ENCODE results near the gene ITGA11.

Gene ITGA11

DNA sequence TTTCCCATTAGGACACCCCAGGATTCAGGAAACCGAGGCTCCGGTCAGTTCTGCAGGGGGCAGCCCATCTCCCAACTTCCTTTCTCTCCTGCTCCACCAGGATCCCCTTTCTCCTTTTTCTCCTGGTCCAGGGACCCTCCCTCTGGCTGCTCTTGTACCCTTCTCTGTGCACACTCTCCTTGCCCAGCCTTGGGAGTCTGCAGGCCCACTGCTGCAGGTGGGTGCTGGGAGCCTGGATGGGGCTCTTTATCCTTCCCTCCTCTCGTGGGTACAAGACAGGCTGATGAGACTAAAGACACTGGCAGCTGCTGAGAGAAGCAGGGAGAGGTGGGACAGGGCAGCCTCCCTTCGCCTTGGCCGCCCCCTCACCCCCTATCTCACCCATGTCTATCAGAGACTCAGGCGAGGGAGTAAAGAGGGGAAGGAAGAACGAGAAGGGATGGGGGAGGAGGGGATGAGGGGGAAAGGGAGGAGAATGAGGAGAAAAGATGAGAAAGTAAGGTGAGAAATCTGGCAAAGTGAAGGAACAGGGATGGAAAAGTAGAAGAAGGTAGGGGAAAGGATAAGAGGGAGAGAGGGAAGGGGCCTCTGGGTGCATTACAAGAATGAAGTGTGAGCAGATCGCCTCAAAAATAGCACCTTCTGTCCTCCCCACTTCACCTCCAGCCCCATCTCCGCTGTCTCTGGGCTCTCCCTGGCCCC is 45.2 kb downstream of the ITGA11 start:
- DNase-seq = no peak

DNA sequence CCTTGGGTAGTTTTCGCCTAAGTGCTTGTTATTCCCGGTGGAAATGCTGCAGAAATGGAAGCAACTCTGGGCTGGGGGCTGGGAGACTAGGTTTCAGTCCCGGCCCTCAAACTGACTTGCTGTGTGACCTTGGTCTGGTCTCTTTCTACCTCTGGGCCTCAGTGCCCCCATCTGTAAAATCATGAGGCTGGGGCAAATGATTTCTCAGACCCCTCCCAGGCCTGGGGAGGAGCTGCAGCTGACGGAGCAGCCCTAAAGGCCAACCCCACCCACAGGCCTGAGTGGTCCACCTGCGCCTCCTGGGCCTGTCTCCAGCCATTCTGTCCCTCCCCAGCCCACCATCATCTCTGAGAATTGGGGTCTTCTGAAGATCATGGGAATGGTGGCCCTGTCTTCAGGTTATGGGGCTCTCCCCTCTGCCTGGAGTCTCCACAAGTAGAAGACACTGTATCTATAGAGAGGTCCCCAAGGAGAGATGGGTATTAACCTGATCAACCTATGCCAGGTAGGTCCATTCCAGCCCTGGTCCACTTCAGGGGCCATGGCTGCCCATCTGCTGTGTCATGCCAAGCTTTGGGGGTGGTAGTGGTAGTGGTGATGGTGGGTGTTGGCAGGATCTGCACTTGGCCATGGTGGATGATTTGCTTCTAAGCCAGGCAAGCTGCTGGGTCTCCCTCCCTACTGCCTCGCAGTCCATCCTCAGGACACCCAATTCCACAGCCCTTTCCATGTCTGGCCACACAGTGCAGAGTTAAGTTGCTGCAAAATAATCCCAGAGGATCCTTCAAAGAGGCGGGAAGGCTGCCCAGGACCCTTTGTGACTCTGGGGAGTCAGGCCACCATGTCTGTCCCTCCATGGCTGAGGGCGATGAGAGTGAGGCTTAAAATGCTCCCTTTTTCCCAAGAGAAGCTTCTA is 46.0 kb downstream of the ITGA11 start:
- DNase-seq = no peak

DNA sequence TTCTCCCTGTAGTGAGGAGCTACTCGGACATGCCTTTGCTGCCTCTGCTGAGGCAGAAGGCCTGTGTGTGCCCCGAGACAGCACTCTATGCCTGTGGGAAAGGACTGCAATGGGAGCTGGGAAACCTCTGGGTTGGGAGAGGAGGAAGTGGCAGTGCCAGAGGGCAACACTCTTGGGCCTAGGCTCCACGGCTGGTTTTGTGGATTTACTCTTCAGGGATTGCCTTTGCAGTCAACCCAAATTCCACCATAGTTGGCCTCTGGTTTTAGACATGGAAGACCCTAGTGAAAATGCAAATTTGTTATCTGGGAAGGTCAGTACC is 46.8 kb downstream of the ITGA11 start:
- DNase-seq = no peak

DNA sequence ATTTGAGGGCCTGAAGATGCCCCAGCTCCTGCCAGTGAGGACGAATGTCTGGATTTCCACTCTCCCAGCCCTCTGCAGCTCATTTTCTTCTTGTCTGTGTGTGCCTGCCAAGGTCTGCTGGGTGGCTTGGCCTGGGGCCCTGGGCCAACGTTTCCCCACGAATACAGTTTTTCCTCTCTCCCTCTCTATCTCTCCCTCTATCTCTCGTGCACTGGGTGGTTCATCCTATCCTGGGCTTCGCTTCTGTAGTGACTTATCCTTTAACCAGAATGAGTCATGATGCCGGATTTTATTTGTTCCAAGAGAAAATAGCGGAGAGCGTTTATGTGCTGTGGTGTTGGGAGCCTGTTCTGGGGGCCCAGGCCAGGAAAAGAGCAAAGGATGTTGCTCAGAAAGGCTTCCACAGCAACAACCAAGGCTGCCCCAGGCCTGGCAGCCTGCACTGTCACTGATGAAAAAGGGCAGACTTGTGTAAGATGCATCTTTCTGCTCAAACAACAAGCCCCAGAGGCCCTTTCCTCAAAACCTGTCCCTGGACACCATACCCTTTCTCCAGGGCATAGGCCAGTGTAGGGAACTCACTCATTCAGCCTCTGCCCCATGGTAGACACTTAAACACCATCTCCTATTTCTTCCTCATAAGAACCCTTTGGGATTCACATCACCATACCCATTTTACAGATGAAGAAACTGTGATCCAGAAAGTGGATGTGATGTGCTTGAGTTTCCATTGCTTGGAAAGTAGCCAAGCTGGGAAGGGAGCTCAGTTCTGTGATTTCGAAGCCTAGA is 47.3 kb downstream of the ITGA11 start:
- DNase-seq = no peak

DNA sequence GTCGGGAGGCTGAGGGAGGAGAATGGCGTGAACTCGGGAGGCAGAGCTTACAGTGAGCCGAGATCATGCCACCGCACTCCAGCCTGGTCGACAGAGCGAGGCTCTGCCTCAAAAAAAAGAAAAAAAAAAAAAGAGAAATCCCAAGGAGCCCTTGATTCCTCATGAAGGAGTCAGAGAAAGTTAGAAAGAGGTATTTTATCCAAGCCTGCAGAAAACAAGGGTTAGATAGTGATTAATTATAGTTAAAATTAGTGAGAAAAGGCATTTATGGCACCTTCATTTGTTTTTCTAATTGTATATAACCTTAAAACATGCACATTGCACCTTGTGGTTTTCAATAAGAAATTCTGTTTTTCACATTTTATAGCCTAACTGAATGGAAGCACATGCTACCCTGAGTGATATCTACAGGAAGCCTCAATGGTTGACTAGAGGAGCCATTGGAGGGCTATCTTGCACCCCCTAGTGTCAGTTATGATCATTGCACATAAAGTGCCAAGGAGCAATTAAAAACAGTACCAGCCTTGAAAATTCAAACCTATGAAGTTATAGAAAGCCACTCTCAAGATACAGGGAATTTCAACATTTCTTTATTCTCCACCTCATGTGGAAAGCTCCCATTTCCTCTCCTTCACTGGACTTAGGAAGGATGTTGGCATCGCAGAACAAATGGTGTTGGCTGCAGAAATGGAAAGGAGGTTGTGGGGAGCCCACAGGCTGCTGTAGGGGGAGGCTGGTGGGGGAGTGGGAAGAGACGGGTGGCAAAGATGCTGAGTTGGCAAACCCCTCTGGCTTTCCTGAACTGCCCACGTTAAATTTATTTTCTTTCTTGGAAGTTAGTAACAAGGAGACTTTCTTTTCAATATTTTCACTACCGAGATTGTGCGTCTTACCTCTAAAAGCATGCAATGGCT is 48.5 kb downstream of the ITGA11 start:
- peak; percentile 51 for DNase-seq

DNA sequence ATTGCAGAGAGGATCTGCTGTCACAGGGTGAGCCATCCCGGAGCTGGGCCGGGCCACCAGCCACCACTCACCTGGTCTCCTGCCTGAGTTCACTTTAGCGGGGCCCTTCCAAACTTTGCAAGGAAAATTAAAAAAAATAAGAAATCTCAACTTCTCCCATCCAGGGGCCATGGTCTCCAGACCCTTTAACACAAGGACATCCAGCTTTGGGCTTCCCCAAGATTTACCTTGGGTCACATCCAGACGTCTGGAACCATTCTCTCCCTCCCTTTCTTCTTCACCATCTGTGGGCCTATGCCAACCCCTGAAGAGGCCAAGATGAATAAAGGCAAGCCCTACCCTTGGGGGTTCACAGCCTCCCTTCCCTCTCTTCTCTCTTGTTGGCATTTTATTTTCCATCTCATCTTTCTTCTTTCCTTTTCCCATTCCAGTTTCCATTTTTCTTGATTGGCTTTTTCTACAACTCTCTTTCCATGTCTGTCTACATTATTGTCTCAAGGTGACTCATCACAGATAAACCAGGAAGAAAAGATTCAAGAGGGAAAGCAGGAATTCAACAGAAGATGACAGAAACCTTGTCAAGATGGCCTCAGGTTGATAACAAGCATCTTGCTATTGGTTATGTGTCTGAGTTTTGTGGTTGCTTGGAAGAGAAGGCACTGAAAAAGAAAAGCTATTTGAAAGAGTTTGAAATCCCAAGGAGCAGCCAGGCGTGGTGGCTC is 49.5 kb downstream of the ITGA11 start:
- DNase-seq = no peak

DNA sequence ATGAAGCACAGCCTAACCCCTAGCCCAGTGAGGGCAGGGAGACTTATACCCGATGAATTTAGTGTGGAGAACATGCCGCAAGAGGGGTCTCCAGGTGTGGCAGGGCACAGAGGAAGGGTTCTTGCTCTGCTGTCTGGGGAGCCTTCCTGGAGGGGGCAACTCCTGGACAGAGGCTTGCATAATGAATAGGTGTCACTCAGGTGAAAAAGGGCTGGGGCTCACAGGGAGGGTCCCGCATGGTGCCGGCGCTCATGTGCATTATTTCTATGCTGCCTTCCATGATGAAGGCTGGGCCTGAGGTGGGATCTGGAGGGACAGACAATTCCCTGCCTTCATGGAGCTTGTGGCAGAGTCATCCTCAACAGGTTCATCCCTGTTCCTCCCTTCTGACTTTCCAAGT is 51.5 kb downstream of the ITGA11 start:
- no peak for DNase-seq

DNA sequence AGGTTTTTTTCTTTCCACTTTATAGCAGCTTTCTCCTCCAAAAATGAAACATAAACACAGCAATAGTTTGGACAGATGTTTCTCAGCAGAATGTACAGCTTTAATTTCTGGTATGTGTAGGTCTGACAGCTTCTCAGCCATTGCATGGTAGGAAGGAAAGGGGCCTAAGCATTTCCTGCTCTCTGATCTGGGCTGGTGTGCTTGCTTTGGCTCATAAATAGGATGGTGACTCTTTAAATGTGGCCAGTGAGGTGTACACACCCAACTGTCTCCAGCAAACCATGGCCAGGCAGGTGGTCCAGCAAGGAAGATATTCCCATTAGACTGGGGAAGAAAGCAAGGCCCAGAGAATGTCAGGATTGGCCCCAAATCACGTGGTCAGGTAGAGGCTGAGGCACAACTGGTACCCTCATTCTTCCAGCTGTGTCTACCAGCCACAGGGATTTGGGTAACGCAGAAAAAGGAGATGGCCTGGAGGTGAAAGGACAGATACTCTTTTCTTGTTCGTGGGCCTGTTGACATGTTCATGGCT is 52.1 kb downstream of the ITGA11 start:
- DNase-seq = no peak

DNA sequence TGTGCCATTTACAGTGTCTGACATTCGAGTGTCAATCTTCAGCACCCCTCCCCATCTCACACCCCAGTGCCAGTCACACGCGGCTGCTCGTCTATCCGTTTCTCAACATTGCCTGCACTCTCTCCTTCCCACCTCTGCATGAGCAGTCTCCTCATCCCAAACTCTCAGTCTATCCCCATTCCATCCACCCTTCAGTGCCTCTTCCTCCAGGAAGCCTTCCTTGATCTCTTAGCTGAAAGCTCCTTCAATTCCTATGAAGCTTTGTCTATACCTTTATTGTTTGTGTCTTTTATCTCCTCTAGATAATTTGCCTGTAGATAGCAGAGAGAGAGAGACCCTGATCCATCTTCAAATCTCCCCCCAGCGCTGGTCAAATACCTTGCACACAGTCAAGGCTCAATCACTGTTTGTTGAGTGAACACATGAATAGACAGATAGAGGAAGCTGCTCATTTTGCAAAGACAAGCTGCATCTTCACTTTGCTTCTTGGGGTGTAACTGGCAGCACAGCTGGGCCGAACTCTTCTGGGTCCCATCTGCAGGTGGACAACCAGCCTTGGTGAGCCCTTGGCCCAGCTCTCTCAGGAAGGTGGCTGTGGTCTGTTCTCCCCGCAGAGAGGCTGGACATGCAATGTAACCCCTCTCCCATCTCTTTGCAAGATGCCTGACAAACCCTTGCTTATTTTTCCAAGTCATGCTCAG is 52.8 kb downstream of the ITGA11 start:
- no peak for DNase-seq

DNA sequence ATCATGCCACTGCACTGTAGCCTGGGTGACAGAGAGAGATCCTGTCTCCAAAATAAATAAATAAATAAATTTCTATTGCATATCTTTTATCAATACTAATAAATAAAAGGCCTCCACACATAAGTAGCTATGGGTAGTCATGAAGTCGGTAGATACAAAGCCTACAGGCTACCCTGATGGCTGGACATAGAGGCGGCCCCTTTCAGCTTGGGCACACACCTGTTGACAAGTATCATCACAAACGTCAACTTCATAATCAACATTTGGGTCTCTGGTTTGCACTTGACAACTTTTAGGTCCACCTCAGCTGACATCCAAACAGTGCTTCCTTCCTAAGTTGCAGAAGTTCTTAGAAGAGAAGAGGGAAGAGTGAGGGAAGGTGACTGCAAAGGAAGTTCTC is 53.4 kb downstream of the ITGA11 start:
- no peak for DNase-seq

DNA sequence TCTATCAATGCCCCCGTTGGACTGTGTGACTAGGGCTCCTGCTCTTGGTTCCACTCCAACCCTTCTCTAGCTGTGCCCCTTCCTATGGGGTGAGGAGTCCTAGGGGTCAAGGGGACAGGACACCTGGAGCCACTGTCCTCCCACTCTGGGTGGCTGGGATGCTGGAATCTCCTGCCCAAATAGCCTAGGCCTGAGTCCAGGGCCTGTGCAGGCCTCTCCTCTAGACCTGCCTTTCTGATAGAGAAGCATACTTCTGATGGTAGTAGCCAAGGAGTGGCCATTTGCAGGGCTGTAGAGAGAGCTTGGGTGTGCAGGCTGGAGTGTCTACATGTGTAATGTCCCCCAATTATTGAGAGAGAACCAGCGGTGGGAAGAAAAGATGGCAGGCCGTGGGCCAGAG is 54.2 kb downstream of the ITGA11 start:
- DNase-seq = no peak

DNA sequence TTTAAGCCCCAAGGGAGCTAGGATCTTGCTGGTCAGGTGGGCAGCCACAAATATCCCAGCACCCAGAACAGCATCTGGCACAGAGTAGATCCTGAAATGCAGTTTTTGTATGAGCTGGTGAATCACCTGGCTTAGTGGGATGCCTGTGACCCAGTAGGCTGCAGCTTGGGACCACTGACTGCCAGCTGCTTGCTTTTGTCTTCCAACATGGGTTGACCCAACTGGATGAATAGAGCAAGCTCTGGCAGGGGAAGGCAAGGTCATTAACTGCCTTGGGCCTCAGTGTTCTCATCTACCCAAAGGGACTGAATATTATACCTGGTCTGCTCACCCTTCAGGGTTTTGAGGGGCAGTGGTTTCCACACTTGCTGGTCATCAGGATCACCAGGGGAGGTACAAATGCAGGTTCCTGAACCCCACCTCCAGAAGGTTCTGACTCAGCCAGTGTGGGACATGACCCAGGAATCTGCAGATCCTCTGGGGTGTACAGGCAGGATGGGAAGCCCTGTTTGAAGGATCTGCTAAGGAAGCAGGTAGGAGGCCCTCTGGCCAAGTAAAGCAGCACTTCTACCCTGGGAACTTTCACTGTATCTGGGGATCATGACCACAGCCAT is 55.4 kb downstream of the ITGA11 start:
- DNase-seq = no peak

DNA sequence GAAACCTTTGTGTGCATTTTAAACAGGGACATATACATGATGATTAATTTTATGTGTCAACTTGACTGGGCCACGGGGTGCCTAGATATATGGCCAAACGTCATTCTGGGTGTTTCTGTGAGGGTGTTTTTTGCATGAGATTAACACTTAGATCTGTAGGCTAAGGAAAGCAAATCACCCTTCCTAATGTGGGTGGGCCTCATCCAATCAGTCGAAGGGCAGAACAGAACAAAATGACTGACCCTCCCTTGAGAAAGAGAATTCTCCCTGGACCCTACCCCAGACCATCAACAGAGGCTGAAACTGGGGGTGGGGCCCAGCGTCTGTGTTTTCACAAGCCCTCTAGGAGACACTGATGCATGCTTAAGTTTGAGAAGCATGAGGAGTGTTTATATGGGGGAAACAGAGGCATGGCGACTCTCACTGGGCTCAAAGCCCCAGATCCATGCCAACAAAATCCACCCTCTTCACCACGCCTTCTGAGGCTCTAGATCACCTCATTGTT is 56.2 kb downstream of the ITGA11 start:
- DNase-seq = no peak

DNA sequence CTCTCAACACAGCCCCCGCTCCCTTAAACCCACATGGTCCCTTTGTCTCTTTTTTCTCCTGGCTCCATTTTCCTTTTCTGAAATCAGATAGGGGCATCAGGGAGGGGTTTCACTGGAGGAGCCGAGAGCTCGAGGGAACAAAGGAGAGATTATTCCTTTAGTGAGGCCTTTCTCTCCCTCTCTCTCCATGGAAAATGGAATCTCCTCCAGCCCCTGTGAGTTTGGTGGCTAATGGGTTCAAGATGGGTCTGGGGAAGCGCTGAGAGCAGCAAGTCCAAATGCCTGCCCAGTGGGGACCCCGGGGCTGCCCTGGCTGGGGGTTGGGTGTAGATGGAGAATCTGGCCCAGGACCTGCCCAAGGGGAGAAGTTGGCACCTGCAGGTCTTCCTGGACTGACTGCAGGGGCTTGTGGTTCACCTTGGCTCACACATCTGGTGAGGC is 56.8 kb downstream of the ITGA11 start:
- no peak for DNase-seq

DNA sequence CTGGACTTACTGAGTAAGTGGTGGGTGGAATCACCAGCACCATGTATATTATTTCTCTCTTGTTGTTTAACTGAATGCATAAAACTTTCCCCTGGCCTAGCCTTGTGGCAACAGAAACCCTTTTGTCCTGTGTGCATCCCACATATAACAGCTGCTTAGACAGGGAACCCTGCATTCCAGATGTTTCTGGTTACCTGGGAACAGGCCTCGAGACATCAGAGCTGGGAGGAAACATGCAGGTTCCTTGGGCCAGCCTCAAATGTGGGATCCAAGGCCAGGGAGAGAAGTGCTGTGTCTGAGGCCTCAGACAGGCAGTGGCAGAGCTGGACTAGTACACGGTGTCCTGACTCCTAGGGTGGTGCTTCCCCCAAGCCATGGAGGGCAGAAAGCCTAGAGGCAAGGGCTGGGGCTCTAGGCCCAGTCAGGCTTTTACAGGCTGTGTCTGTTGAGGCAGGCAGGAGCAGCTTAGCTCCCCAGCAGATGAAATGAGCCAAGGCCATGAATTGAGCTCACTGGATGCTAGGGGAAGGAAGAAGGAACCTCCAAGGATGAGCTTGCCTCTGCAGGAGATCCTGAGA is 57.7 kb downstream of the ITGA11 start:
- no peak for DNase-seq

DNA sequence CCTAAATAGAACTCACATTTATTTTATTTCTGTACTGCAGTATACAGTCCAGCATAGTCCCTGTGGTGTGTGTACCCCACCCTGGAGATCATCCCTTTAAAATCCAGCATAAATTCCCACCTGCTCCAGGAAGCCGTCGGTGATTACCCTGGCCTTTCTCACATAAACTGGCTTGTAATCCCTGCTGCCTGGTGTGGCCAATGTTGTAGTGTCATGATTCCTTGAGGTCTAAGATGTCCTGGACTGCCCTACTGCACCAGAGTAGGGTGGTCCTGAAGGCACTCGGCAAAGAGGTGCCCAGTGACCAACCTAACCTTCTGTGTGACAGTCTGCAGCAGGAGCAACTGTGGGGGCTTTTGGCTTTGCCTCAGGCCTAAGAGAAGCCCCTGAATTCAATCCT is 58.9 kb downstream of the ITGA11 start:
- DNase-seq = no peak

DNA sequence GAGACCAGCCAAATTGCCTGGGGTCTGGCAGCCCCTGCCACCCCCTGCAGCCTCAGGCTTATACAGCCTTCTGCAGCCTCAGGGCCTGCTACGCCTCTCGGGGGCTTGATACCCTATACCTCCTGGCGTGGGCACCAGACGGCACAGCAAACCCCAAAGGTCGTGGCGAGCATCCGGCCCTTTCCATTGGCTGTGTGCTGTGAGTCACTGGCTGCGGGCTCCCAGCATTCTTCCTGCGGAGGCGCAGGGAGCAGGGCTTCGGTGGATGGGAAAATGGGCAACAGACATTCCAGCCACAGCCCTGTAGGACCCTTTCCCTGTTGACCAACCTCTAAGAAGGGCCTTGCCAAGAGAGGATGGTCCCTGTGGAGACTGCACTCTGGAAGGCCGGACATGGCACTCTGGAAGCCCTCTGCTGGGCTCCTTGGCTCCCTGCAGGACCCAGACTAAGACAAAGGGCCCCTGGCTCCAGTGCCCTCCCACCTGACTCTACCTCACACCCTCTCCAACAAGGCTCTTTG is 59.6 kb downstream of the ITGA11 start:
- DNase-seq = peak; percentile 43

DNA sequence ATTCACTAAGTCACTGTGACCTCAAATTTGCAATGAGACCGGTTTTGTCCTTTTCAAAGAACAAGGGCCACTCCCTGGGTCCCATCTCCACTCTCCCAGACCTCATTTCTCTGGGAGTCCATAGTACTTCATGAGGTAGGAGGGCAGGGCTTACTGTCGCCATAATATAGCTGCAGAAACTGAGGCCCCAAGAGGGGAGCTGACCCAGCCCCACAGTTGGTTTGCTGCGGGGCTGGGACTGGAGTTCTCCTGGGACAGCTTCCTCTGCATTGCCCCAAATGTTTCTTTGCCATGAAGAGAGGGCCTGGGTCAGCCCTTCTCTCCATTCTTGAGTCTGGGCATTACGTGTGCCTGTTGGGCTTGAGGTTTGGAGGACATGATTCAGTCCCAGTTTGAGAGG is 60.1 kb downstream of the ITGA11 start:
- DNase-seq = no peak

DNA sequence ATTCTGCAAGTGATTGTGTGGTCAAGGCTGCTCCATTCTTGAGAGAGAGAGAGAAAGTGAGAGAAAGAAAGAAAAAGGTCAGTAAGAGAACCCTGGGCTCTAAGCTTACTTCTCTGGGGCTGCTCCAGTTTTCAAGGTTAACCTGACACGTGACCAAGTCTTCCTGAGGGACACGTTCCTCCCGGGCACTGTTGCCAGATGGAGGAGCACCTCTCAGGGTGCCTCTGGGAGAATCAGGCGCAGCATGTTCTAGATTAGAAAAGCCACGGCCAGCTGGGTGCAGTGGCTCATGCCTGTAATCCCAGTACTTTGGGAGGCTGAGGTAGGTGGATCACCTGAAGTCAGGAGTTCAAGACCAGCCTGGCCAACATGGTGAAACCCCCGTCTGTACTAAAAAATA is 60.8 kb downstream of the ITGA11 start:
- no peak for DNase-seq

DNA sequence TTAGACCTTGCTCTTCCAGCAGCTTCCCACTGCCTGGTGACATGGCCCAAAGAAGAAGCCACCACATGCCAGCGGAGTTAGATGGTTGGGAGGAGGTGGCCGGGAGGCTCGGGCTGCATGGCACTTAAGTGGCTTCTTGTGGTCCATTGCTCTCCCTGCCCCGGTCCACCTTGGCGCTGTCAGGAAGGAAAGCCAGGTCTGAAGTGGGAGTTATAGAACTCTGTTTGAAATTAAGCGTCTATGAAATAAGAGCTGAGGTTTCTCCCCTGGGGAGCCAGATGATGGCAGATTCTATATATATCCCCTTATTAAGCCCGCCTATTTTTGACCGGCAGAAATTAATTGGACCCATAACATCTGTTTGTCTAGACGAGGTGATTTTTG is 61.2 kb downstream of the ITGA11 start:
- no peak for DNase-seq

Measured in NCI-H69 (cell line).